GM15510 (cell line): Measurements from ENCODE around the gene RGS14.

Experiments used
- POLR2A ChIP-seq: IDR thresholded peaks from 3 replicates; pipeline ENCODE4 v1.6.1; 2011; ENCODE audit warnings: borderline replicate concordance; ENCODE audit not compliant: insufficient read length; ENCODE audit errors: extremely low read depth

The RGS14 gene

GRCh38 chr5:177409043-177409801 lies 51.5 kb downstream of the RGS14 start, which contains the start of gene F12:
TSS of gene F12 (minus strand) at chr5:177409564. CDS start at chr5:177409527, 37 bp downstream.
- no peak for TF ChIP-seq POLR2A

- no peak for TF ChIP-seq POLR2A
Observed at GRCh38 chr5:177410575-177410974, 52.9 kb downstream of the RGS14 start.

- no peak for TF ChIP-seq POLR2A
Observed at GRCh38 chr5:177412603-177413233, 55.0 kb downstream of the RGS14 start.

- no peak for TF ChIP-seq POLR2A
Observed at GRCh38 chr5:177414481-177414880, 56.8 kb downstream of the RGS14 start.

GRCh38 chr5:177419046-177419445 lies 61.3 kb downstream of the RGS14 start:
- TF ChIP-seq POLR2A: no peak

- TF ChIP-seq POLR2A: no peak
Observed at GRCh38 chr5:177421062-177421798, 63.5 kb downstream of the RGS14 start.
